Natural killer cell (primary cell): Measurements from ENCODE around the gene KIF9. TPM values are rescaled to one million over a fixed set of nuclear protein-coding genes. Genes with fewer than 3 reads are reported as not detected.

ENCODE experiments used
- ATAC-seq, 3 donors: fragments of 150-1000 bp in 2 of 3; fragments of 200-7000 bp in 1 of 3; cut with Tn5 transposase; 1 replicate in 1 of 3; 2 replicates in 2 of 3; pipeline ENCODE4 v1.10.0; 2021; ENCODE audit warnings: mild to moderate bottlenecking in 2 of 3, moderate library complexity in 2 of 3
- DNase-seq, 2 donors: peaks; one replicate each; pipeline versions ENCODE4 v3.0.0 to v3.0.0-alpha.2; 2013 to 2021; ENCODE audit warnings: mixed read lengths in 1 of 2
- H3K27ac ChIP-seq: one replicate; pipeline ENCODE4 v1.5.1; 2013; ENCODE audit warnings: mild to moderate bottlenecking, low read length
- H3K27me3 ChIP-seq: one replicate; pipeline ENCODE4 v1.6.1; 2013; ENCODE audit warnings: low read length; ENCODE audit not compliant: control insufficient read depth, insufficient read depth
- H3K36me3 ChIP-seq: one replicate; pipeline ENCODE4 v1.6.1; 2013; ENCODE audit warnings: low read length; ENCODE audit not compliant: control insufficient read depth, insufficient read depth
- H3K4me1 ChIP-seq: one replicate; pipeline ENCODE4 v1.6.1; 2013; ENCODE audit warnings: low read length; ENCODE audit not compliant: control insufficient read depth, insufficient read depth
- H3K4me3 ChIP-seq: one replicate; pipeline ENCODE4 v1.5.1; 2013; ENCODE audit warnings: low read length
- H3K9me3 ChIP-seq: one replicate; pipeline ENCODE4 v1.6.1; 2013; ENCODE audit warnings: low read length; ENCODE audit not compliant: control insufficient read depth, insufficient read depth
- H3K27ac Mint-ChIP-seq, 2 donors: one replicate each; pipeline ENCODE4 v1.8.0; 2022; ENCODE audit warnings: mild to moderate bottlenecking in 2 of 2, mixed read lengths in 2 of 2, moderate library complexity in 1 of 2
- H3K27me3 Mint-ChIP-seq, 2 donors: one replicate each; pipeline ENCODE4 v1.8.0; 2022; ENCODE audit warnings: low read depth in 2 of 2, mixed read lengths in 2 of 2
- H3K36me3 Mint-ChIP-seq: one replicate; pipeline ENCODE4 v1.8.0; 2022; ENCODE audit warnings: mixed read lengths
- H3K4me1 Mint-ChIP-seq, 2 donors: one replicate each; pipeline ENCODE4 v1.8.0; 2022; ENCODE audit warnings: mixed read lengths in 2 of 2
- H3K4me3 Mint-ChIP-seq: one replicate; pipeline ENCODE4 v1.8.0; 2022; ENCODE audit warnings: mild to moderate bottlenecking, moderate library complexity, mixed read lengths
- H3K9me3 Mint-ChIP-seq, 2 donors: one replicate each; pipeline ENCODE4 v1.8.0; 2022; ENCODE audit warnings: mixed read lengths in 2 of 2
- CTCF ChIP-seq: fragments of 200-600 bp; IDR thresholded peaks from one replicate; pipeline ENCODE4 v1.8.0; 2022; ENCODE audit warnings: antibody characterized with exemption
- WGBS: methylation state at CpG from one replicate; pipeline ENCODE4 v1.1.7; 2013; ENCODE audit warnings: missing lambda C conversion rate; ENCODE audit not compliant: insufficient coverage; 5-methylcytosine and 5-hydroxymethylcytosine counted together
- intact Hi-C: fragments of 100-400 bp; cut with micrococcal nuclease; formaldehyde crosslinking; loops from one replicate; pipeline ENCODE4 v1.14.2; 2022
- total RNA-seq, 4 donors: library from RNA; stranded (reverse); fragments of 120-200 nt in 1 of 4; gene quantifications; one replicate each; pipeline versions ENCODE4 v1.2.3 to v1.2.4, GENCODE V29; 2013 to 2022

Gene KIF9
- total RNA-seq, 3 donors from 2014 or later (not counting 1 experiment from before 2014, with no cell fraction given): 11.4 to 21.9 (median 21.4) TPM

DNA sequence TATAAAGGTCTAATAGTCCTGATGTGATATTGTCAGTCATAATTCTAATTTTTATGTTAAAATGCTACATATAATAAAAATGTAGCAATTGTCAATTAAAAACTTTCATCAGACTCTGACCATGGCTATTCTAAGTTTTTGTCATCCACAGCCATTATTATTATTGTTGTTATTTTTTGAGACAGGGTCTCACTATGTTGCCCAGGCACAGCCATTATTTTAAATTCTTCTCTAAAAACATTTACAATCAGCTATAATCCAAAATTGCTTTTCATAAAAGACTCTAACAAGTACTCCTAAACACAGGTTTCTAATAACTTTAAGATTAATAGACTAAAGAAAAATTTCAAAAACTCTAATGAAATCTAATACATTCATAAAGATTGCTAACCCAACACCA is 77.7 kb downstream of the KIF9 start:
- no peak overlapping the region for H3K27ac Mint-ChIP-seq
- H3K9me3 Mint-ChIP-seq: no peaks in the 10 kb centered on the region
- no peaks in the 10 kb centered on the region for H3K27me3 Mint-ChIP-seq
- H3K36me3 ChIP-seq: no peaks in the 10 kb centered on the region
- no peaks in the 10 kb centered on the region for H3K36me3 Mint-ChIP-seq
- no peak for ATAC-seq
- H3K4me3 ChIP-seq: no peak overlapping the region
- no peak overlapping the region for H3K4me3 Mint-ChIP-seq
- DNase-seq: no peak
- H3K27me3 ChIP-seq: no peaks in the 10 kb centered on the region
- no peak overlapping the region for H3K27ac ChIP-seq
- no peaks in the 10 kb centered on the region for H3K4me1 ChIP-seq
- intact Hi-C loops: no loop called here
- H3K9me3 ChIP-seq: no peaks in the 10 kb centered on the region
- no peak for TF ChIP-seq CTCF
- H3K4me1 Mint-ChIP-seq: no peaks in the 10 kb centered on the region

- DNase-seq: no peak
- intact Hi-C loops: no loop called here
- H3K4me1 Mint-ChIP-seq: no peaks in the 10 kb centered on the region
- ATAC-seq: no peak
- no peaks in the 10 kb centered on the region for H3K27me3 Mint-ChIP-seq
- Histone ChIP-seq H3K9me3 (no peaks in the 10 kb centered on the region), H3K27ac (no peak overlapping the region), H3K36me3 (no peaks in the 10 kb centered on the region), H3K4me3 (no peak overlapping the region), H3K4me1 (no peaks in the 10 kb centered on the region), H3K27me3 (no peaks in the 10 kb centered on the region)
- no peak for TF ChIP-seq CTCF
- no peak overlapping the region for H3K4me3 Mint-ChIP-seq
- no peaks in the 10 kb centered on the region for H3K9me3 Mint-ChIP-seq
- H3K27ac Mint-ChIP-seq: no peak overlapping the region
- no peaks in the 10 kb centered on the region for H3K36me3 Mint-ChIP-seq
- WGBS: 91% methylated on average over 3 of the region's 3 CpGs
Measured at GRCh38 chr3:47202542-47202941, 80.1 kb downstream of the KIF9 start.

DNA sequence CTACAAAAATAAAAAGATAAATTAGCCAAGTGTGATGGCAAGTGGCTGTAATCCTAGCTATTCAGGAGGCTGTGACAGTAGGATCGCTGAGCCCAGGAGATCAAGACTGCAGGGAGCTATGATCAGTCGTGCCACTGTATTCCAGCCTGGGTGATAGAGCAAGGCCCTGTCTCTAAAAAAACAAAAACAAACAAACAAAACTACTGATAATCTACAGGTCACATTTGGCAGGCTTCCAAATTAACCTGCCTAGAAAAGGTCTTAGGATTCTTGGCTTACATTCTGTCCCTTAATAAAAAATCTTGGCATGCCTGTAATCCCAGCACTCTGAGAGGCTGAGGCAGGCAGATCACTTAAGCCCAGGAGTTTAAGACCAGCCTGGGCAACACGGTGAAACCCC is 85.3 kb downstream of the KIF9 start:
- Histone ChIP-seq H3K9me3 (no peaks in the 10 kb centered on the region), H3K4me3 (no peak overlapping the region), H3K4me1 (no peaks in the 10 kb centered on the region), H3K27me3 (no peaks in the 10 kb centered on the region), H3K36me3 (no peaks in the 10 kb centered on the region), H3K27ac (no peak overlapping the region)
- H3K4me1 Mint-ChIP-seq: no peaks in the 10 kb centered on the region
- intact Hi-C loops: no loop called here
- no peak overlapping the region for H3K27ac Mint-ChIP-seq
- H3K36me3 Mint-ChIP-seq: no peaks in the 10 kb centered on the region
- H3K4me3 Mint-ChIP-seq: no peak overlapping the region
- DNase-seq: no peak
- no peaks in the 10 kb centered on the region for H3K9me3 Mint-ChIP-seq
- no peak for ATAC-seq
- TF ChIP-seq CTCF: no peak
- 97% methylated on average over 2 of the region's 3 CpGs for WGBS
- no peaks in the 10 kb centered on the region for H3K27me3 Mint-ChIP-seq

DNA sequence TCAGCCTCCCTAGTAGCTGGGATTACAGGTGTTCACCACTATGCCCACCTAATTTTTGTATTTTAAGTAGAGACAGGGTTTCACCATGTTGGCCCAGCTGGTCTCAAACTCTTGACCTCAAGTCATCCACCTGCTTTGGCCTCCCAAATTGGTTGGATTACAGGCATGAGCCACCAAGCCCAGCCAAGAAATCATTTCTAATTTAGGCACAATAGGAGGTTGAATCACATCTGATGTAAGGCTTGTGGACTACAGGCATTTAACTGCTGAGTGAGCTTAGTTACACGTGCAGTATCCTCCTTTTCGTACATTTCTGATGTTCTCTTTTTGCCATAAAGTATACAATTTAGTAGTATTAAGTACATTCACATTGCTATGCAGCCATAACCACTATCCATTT is 87.6 kb downstream of the KIF9 start:
- Mint-ChIP-seq H3K4me3 (no peak overlapping the region), H3K27ac (no peak overlapping the region), H3K9me3 (no peaks in the 10 kb centered on the region), H3K27me3 (no peaks in the 10 kb centered on the region), H3K36me3 (no peaks in the 10 kb centered on the region), H3K4me1 (no peaks in the 10 kb centered on the region)
- intact Hi-C loops: no loop called here
- WGBS: no CpG with 5 or more reads among the region's 2 CpGs
- no peak for ATAC-seq
- Histone ChIP-seq H3K4me1 (no peaks in the 10 kb centered on the region), H3K27ac (no peak overlapping the region), H3K9me3 (no peaks in the 10 kb centered on the region), H3K27me3 (no peaks in the 10 kb centered on the region), H3K36me3 (no peaks in the 10 kb centered on the region), H3K4me3 (no peak overlapping the region)
- no peak for TF ChIP-seq CTCF
- DNase-seq: no peak
